AG04450 (cell line): ENCODE results near the gene WNK2. TPM values are rescaled to one million over a fixed set of nuclear protein-coding genes. Genes with fewer than 3 reads are reported as not detected.

Experiments
- CTCF ChIA-PET: fragments of 300-600, 350-600 bp; formaldehyde crosslinking; extraction: SDS; loops from one replicate; lab custom pipeline; 2022; ENCODE audit warnings: antibody characterized with exemption, inconsistent platforms; lab: Charles Lee
- POLR2A ChIA-PET: fragments of 350-600 bp; formaldehyde crosslinking; extraction: SDS; loops from one replicate; lab custom pipeline; 2021; ENCODE audit warnings: antibody characterized with exemption, inconsistent platforms; lab: Yijun Ruan, JAX
- DNase-seq: peaks from one replicate; pipeline ENCODE4 v3.0.0-alpha.2; 2011; ENCODE audit warnings: low read depth, low spot score
- H3K27ac ChIP-seq: one replicate; pipeline ENCODE4 v1.5.1; 2012; ENCODE audit warnings: low read depth, low read length, control low read depth
- H3K27me3 ChIP-seq: one replicate; pipeline ENCODE4 v1.6.0; 2012; ENCODE audit warnings: low read length; ENCODE audit not compliant: control insufficient read depth, insufficient read depth
- H3K4me3 ChIP-seq: 2 replicates; pipeline ENCODE4 v1.5.1; 2011; ENCODE audit warnings: mild to moderate bottlenecking, low read depth, low read length, control low read depth
- H3K9me3 ChIP-seq: 2 replicates; pipeline ENCODE4 v1.5.1; 2012; ENCODE audit warnings: low read length; ENCODE audit not compliant: control insufficient read depth, insufficient read depth
- polyA plus RNA-seq: library from polyadenylated mRNA; depleted of rRNA; stranded (reverse); fragments of >200 nt; gene quantifications from 2 replicates; pipeline ENCODE4 v1.2.3, GENCODE V29; 2011
- TF ChIP-seq, protein P1 (sequence below): IDR thresholded peaks from 2 replicates; pipeline ENCODE4 v1.5.1; 2011; ENCODE audit warnings: low read depth, low read length, control low read depth, inconsistent platforms

WNK2 gene
- polyA plus RNA-seq, 1 experiment = not detected

DNA sequence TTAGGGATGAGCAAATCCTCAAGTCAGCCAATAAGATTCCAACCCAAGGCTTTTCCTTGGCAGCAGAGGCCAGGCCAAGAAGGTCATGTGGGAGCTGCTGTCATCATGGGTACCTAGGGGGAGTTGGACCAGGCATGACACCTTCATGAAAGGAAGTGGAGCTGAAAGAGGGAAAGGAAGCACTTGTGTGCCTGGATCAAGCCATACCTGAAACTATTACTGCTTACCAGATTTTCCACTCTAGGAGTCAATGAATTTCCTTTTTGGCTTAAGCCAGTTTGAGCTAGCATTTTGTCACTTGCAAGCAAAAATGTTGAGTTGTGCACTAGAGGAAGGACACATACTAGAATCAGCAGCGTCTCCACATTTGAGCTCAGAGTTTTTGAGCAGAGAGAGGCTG, 14.5 kb upstream of the WNK2 start:
- no peaks in the 10 kb centered on the region for H3K9me3 ChIP-seq
- no peak for DNase-seq
- H3K27me3 ChIP-seq = peaks cover 15% of the 10 kb centered on the region
- CTCF ChIA-PET = interaction anchor here (0.5 kb wide), 1 partner anchor 9 kb away, joined by 3 read pairs; no protein-coding TSS in a partner anchor
- TF ChIP-seq, protein P1, sequence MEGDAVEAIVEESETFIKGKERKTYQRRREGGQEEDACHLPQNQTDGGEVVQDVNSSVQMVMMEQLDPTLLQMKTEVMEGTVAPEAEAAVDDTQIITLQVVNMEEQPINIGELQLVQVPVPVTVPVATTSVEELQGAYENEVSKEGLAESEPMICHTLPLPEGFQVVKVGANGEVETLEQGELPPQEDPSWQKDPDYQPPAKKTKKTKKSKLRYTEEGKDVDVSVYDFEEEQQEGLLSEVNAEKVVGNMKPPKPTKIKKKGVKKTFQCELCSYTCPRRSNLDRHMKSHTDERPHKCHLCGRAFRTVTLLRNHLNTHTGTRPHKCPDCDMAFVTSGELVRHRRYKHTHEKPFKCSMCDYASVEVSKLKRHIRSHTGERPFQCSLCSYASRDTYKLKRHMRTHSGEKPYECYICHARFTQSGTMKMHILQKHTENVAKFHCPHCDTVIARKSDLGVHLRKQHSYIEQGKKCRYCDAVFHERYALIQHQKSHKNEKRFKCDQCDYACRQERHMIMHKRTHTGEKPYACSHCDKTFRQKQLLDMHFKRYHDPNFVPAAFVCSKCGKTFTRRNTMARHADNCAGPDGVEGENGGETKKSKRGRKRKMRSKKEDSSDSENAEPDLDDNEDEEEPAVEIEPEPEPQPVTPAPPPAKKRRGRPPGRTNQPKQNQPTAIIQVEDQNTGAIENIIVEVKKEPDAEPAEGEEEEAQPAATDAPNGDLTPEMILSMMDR = no peak
- H3K27ac ChIP-seq = no peak overlapping the region
- H3K4me3 ChIP-seq = no peak overlapping the region
- POLR2A ChIA-PET = no interaction called here

DNA sequence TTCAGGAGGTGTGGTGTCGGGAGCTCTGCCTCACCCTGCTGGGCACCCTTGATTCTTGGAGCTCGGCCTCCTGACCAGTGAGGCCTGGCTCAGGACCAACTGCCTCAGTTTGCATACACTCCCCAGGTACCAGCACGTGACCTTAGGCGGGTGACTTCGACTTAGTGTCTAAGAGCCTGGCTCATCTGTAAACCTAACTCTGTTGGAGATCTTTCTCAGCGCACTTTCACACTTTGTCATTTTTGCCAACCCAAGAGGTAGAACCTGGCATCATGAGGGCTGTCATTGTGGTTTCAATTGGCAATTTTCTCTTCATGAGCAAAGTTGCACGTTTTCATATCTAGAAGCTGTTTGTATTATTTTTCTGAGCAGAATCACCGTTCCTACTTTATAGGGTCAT, 13.4 kb upstream of the WNK2 start:
- Histone ChIP-seq H3K27ac (no peak overlapping the region), H3K4me3 (no peak overlapping the region), H3K27me3 (peaks cover 17% of the 10 kb centered on the region), H3K9me3 (no peaks in the 10 kb centered on the region)
- ChIA-PET CTCF (no interaction called here), POLR2A (no interaction called here)
- TF ChIP-seq, protein P1 = no peak
- DNase-seq = no peak

- CTCF ChIA-PET = no interaction called here
- Histone ChIP-seq H3K9me3 (no peaks in the 10 kb centered on the region), H3K4me3 (no peak overlapping the region), H3K27me3 (peaks cover 17% of the 10 kb centered on the region), H3K27ac (no peak overlapping the region)
- POLR2A ChIA-PET = no interaction called here
- TF ChIP-seq, protein P1 = no peak
- DNase-seq = no peak
Observed at GRCh38 chr9:93171261-93171990, 12.5 kb upstream of the WNK2 start.

- no peaks in the 10 kb centered on the region for H3K9me3 ChIP-seq
- TF ChIP-seq, protein P1 = no peak
- no peak overlapping the region for H3K27ac ChIP-seq
- ChIA-PET POLR2A (no interaction called here), CTCF (no interaction called here)
- DNase-seq = no peak
- H3K4me3 ChIP-seq = no peak overlapping the region
- peaks cover 20% of the 10 kb centered on the region for H3K27me3 ChIP-seq
Observed at GRCh38 chr9:93172666-93173364, 11.1 kb upstream of the WNK2 start.

GRCh38 chr9:93173365-93174051, 10.4 kb upstream of the WNK2 start:
- peaks cover 23% of the 10 kb centered on the region for H3K27me3 ChIP-seq
- TF ChIP-seq, protein P1 = no peak

More at GRCh38 chr9:93173365-93174051, 10.4 kb upstream of the WNK2 start:
- no peak overlapping the region for H3K27ac ChIP-seq
- H3K4me3 ChIP-seq = no peak overlapping the region
- CTCF ChIA-PET = no interaction called here
- POLR2A ChIA-PET = no interaction called here
- H3K9me3 ChIP-seq = no peaks in the 10 kb centered on the region
- DNase-seq = no peak
